Stimulated activated CD8-positive, alpha-beta memory T cell treated with anti-CD3 and anti-CD28 coated beads, Interleukin-15, amount 100 ng/mL, for 4 hours (primary cell): Measurements from ENCODE around the gene NINJ1.
"Not testable (repeated sequence)": the region's sequence is repeated elsewhere in the genome, so short reads cannot be mapped to it uniquely, and the experiment has no call there.

Experiments used
- DNase-seq, 2 donors: peaks; one replicate each; pipeline ENCODE4 v3.0.0-alpha.2; 2020; ENCODE audit warnings: low read depth in 2 of 2

Gene NINJ1

GRCh38 chr9:93118863-93119702 is 15.0 kb downstream of the NINJ1 start:
- no peak for DNase-seq

GRCh38 chr9:93117924-93118862 is 15.9 kb downstream of the NINJ1 start:
- no peak for DNase-seq

DNA sequence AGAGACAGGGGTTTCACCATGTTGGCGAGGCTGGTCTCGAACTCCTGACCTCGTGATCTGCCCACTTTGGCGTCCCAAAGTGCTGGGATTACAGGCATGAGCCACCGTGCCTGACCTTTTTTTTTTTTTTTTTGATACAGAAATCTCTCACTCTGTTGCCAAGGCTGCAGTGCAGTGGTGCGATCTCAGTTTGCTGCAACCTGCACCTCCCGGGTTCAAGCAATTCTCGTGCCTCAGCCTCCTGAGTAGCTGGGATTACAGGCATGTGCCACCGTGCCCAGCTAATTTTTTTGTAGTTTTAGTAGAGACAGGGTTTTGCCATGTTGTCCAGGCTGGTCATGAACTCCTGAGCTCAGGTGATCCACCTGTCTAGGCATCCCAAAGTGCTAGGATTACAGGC is 16.5 kb downstream of the NINJ1 start:
- not testable (repeated sequence) for DNase-seq

GRCh38 chr9:93116072-93116961 is 17.7 kb downstream of the NINJ1 start:
- DNase-seq, result no peak

DNA sequence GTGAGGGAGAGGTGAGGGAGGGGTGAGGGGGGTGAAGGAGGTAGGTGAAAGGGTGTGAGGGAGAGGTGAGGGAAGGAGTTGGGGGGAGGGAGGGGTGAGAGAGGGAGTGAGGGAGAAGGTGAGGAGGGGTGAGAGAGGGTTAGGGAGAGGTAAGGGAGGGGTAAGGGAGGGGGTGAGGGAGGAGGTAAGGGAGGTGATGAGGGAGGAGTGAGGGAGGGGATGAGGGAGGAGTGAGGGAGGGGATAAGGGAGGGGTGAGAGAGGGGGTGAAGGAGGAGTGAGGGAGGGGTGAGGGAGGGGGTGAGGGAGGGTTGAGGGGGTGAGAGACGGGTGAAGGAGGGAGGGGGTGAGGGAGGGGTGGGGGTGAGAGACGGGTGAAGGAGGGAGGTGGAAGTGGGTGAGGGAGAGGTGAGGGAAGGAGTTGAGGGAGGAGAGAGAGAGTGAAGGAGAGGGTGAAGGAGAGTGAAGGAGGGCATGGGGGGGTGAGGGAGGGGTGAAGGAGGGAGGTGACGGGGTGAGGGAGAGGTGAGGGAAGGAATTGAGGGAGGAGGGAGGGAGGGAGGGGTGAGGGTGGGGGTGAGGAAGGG is 18.5 kb downstream of the NINJ1 start:
- no peak for DNase-seq

GRCh38 chr9:93114984-93115335 is 19.1 kb downstream of the NINJ1 start:
- DNase-seq, result no peak

DNA sequence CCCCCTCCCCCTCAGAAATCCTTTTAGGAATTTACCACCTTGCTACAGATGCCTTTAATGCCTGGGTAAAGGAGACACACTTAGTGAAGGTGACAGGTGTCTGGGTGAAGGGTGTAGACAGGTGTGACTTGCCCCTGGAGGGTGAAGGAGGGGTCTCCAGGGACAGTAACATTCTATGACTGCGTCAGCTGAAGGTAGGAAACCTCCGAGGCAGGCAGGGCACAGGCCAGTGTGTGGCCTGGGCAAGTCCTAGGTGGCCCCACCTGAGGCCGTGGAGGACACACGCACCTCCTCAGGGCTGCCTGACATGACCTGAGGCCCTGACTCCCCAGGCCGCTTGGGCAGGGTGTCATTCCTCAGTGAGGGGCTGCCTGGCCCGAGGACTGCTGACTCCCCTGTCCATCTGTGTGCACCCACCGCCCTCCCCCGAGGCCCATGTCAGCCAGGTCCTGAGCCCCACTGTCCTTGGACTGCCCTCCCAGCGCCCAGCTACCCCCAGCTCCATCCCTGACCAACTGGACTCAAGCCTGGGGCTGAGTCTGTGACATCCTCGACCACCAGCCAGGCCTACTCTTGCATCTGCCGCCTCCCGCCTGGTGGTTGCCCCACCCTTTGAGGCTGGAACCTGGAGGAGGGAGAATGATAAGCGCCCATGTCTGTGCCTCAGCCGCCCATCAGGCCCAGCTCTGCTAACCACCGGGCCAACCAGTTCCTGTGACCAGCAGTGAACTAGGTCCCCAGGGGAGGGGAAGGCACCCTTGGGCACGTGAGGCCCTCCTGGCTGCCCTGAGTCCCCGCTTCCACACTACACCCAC is 19.7 kb downstream of the NINJ1 start:
- no peak for DNase-seq

- DNase-seq, result no peak
These were observed 21.1 kb downstream of the NINJ1 start for GRCh38 chr9:93112864-93113389.

GRCh38 chr9:93112116-93112863 is 21.8 kb downstream of the NINJ1 start:
- DNase-seq, result no peak

DNA sequence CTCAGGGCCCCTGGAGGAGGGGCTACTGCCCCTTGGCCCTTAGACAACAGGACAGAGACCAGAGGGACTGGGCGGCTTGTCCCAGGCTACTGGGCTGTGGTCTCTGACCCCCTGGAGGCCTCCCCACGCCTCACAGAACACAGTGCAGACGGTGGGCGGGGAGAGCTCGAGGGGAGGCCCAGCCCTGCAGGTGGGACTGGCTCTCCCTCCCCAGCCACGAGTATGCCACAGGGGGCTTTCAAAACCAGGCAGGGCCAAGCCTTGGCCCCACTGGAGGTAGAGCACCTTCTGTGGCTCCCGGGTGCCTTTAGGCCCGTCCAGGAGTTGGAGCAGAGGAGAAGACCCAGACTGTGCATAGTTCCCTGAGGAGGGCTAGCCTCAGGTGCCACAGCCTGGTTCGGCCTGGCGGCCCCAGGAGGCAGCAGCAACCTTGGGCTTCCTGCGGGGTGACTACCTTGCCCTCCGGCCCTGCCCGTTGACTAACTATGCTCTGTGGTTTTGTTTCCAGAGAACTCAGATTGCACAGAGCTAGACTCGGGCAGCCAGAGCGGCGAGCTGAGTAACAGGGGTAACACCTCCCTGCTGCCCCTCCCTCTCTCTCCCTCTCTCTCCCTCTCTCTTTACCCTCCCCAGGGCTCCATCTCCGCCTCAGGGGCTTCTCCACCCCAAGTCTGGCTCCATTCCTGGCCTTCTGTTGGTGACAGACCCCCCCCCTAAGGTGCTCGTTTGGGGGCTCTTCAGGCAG is 22.5 kb downstream of the NINJ1 start:
- no peak for DNase-seq

DNA sequence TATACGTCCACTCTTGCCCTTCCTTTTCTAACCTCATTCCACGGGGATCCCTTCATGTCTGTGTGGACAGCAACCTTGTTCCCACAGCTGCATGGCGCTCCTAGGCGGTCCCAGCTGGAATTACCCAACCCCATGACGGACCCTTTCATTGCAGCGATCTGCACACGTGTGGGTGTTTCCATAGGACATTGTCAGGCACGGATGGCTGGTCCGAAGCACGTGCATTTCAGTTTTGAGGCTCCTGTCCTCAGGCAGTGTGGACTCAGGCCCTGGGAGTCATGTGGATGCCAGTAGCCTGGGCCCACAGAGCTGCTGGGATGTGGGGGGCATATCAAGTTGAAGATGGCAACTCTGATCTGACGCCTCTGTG is 23.1 kb downstream of the NINJ1 start:
- no peak for DNase-seq

GRCh38 chr9:93110311-93110855 is 23.7 kb downstream of the NINJ1 start:
- no peak for DNase-seq

GRCh38 chr9:93108291-93109041 is 25.6 kb downstream of the NINJ1 start:
- no peak for DNase-seq

- DNase-seq, result no peak
These were observed 26.3 kb downstream of the NINJ1 start for GRCh38 chr9:93107825-93108161.

DNA sequence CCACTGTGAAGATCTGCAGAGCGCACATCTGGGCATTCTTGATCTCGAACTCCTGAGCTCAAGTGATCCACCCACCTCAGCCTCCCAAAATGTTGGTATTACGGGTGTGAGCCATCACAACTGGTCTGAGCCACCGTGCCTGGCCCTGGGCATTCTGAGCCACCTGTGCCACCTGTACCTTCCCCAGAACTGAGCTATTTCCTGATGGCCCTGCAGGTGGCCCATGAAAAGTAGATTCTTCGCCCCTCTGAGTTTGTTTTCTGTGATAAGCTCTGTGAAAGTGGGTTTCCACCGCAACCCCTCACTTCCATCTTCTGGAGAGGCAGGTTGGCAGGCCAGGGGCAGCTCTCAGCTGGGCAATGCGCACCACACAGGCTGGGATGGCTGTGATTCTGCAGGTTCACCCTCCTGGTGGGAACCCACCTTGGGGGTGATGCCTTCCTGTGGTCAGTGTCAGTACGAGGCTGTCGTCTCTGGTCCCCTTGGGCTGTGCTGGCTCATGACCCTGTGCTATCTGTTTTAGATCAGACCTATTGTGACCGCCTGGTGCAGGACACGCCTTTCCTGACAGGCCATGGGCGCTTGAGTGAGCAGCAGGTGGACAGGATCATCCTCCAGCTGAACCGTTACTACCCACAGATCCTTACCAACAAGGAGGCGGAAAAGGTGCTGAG is 26.8 kb downstream of the NINJ1 start:
- no peak for DNase-seq

DNA sequence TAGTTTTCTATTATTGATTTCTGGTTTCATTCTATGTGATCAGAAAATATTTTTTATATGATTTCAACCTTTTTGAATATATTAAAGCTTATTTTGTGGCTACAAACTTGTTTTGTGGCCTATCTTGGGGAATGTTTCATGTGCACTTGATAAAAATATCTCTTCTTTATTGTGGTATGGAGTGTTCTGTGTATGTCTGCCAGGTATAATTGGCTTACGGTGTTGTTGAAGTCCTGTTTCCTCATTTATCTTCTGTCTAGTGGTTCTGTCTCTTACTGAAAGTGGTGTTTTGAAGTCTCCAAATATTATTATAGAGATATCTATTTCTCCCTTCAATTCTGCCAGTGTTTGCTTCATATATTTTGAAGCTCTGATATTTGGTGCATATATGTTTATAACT is 28.4 kb downstream of the NINJ1 start:
- no peak for DNase-seq

- DNase-seq, result not testable (repeated sequence)
These were observed 33.0 kb downstream of the NINJ1 start for GRCh38 chr9:93101086-93101485.

GRCh38 chr9:93100276-93100636 is 33.8 kb downstream of the NINJ1 start:
- no peak for DNase-seq
